IPS DF 6.9 (cell line): Measurements from ENCODE around the gene CCDC61.

ENCODE experiments used
- DNase-seq: peaks from one replicate; pipeline ENCODE4 v3.0.0-alpha.2; 2013; ENCODE audit warnings: low read depth, low spot score
- H3K27ac ChIP-seq: one replicate; pipeline ENCODE4 v1.5.1; 2013; ENCODE audit warnings: low read length, control low read depth
- H3K27me3 ChIP-seq: 2 replicates; pipeline ENCODE4 v1.6.1; 2013; ENCODE audit warnings: mild to moderate bottlenecking, low read length; ENCODE audit not compliant: control insufficient read depth, insufficient read depth
- H3K36me3 ChIP-seq: 2 replicates; pipeline ENCODE4 v1.6.1; 2013; ENCODE audit warnings: low read length; ENCODE audit not compliant: control insufficient read depth, insufficient read depth
- H3K4me1 ChIP-seq: 2 replicates; pipeline ENCODE4 v1.6.1; 2013; ENCODE audit warnings: low read length; ENCODE audit not compliant: control insufficient read depth, insufficient read depth
- H3K4me3 ChIP-seq: 2 replicates; pipeline ENCODE4 v1.5.1; 2013; ENCODE audit warnings: mild to moderate bottlenecking, low read length
- H3K9me3 ChIP-seq: 2 replicates; pipeline ENCODE4 v1.6.1; 2013; ENCODE audit warnings: low read length, inconsistent platforms; ENCODE audit not compliant: control insufficient read depth, insufficient read depth
- WGBS: extraction: QIAGEN DNeasy Blood & Tissue Kit; methylation state at CpG from one replicate; pipeline ENCODE4 v1.1.7; 2013; ENCODE audit warnings: mixed read lengths, missing lambda C conversion rate; ENCODE audit not compliant: insufficient read length, insufficient coverage; 5-methylcytosine and 5-hydroxymethylcytosine counted together

CCDC61 gene

DNA sequence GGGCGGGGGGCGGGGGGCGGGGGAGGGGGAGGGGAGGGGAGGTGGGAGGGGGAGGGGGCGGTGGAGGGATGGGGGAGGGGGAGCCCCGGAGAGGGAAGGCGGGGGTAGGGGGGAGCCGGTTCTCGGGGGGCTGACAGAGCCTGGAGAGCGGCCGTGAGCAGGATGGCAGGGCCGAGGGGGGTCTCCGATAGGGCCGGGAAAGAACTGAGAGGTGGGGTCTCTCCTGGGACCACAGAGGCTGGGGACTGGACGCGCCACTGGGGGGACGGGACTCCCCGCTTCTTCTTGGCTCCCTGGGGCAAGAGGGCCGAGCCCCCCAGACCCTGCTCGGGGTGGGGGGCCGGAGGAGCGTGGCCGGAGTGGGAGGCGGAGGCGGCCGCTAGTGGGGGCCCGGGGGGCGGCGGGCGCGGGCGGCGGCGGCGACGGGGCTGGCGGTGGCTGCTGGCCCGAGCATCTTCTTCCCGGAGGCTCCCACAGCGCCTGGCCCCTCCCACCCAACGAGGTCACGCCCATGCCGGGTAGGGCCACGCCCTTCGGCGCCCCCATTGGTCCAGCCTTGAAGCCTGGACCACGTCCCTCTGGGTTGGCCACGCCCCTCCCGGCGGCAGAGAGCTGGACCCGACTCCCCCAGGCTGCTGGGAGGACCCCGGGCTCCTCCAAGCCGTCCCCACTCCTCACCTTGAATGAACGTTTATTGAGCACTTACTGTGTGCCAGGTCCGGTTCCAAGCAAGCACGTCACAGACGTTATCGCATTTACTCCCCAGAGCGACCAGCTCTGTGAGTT is 21.5 kb upstream of the CCDC61 start, which contains the start of gene NOVA2:
Gene NOVA2 (minus strand): TSS at position 313 of the 786 bp plus-strand sequence. CDS start 514 bp downstream, outside the sequence.
- peak; percentile 79 for DNase-seq

DNA sequence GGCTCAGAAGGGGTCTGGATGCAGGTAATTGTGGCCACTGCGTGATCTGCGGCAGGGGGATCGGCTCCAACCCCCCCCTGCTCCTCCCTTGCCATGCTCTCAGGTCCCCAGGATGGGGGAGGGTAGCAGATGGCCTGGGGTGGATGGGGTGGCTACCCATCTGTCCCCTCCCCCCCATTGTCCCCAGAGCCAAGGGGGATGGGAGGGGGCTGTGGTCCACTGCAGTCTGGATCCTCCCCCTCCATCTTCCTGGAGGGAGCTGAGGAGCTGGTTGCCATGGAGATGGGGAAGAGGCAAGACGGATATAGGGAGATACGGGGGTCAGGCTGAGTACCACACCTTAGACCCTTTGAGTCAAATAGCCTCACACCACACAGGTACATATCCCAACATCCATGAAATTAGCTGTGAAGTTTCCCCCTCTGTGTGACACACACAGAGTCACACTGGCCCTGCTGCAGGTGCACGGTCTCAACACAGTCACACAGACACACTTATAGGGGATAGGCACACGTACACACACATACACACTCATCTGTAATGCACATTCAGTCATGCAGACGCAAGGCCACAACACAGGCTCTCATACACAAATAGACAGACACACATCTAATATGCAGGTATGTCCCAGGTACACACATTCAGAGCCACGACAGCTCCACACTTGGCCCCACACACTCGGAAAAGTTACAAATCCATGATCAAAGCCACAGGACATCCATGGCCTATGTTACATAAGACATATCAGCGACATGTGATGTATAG is 19.8 kb upstream of the CCDC61 start:
- H3K36me3 ChIP-seq: no peaks in the 10 kb centered on the region
- H3K4me1 ChIP-seq: peaks cover 1% of the 10 kb centered on the region; the same call in 1 of the 2 replicates
- H3K4me3 ChIP-seq: no peak overlapping the region
- no peaks in the 10 kb centered on the region for H3K9me3 ChIP-seq
- no peak overlapping the region for H3K27ac ChIP-seq
- H3K27me3 ChIP-seq: no peaks in the 10 kb centered on the region
- DNase-seq: no peak
- no CpG with 5 or more reads among the region's 11 CpGs for WGBS

More for the DNA sequence above, 21.5 kb upstream of the CCDC61 start, which contains the start of gene NOVA2:
- H3K27me3 ChIP-seq: no peaks in the 10 kb centered on the region
- no peaks in the 10 kb centered on the region for H3K36me3 ChIP-seq
- WGBS: no CpG with 5 or more reads among the region's 58 CpGs
- peaks cover 1% of the 10 kb centered on the region; the same call in 1 of the 2 replicates for H3K4me1 ChIP-seq
- H3K9me3 ChIP-seq: no peaks in the 10 kb centered on the region
- peak within 1 kb of the TSS; percentile 71 for H3K4me3 ChIP-seq
- H3K27ac ChIP-seq: no peak within 1 kb of the TSS

DNA sequence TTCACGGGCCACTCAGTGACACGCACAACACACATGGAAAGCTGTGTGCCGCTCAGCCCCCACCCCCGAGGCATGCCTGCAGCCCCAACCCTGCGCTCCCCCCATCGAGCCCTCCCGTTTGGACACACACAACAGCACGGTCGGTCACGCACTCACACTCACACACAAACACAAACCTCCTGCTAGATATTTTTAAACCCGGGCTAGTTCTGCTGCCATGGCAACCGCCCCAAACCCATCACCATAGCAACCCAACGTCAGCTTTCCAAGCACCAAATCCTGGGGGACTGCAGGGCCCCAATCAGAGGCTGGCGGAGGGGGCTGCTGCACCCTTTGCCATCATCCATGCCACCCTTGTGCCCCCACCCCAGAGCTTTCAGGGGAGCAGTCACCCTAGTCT is 19.1 kb upstream of the CCDC61 start:
- no peak overlapping the region for H3K27ac ChIP-seq
- no peak for DNase-seq
- no peaks in the 10 kb centered on the region for H3K9me3 ChIP-seq
- peaks cover 1% of the 10 kb centered on the region for H3K4me1 ChIP-seq
- H3K36me3 ChIP-seq: no peaks in the 10 kb centered on the region
- H3K4me3 ChIP-seq: no peak overlapping the region
- no CpG with 5 or more reads among the region's 14 CpGs for WGBS
- H3K27me3 ChIP-seq: no peaks in the 10 kb centered on the region

DNA sequence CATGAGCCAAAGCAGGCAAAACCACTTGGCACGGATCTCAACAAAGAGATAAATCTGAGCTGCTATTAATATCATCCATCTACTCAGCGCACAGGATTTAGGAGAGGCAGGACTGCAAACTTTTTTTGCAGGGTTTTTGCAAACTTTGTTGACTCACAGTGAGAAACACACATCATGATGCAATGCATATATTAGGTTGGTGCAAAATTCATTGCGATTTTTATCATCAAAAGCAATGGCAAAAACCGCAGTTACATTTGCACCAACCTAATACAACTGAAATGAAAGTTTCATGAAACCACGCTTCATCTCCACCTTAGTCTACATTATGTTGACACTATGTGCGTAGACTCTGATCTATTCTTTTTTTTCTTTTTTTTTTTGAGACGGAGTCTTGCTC is 17.1 kb upstream of the CCDC61 start:
- no CpG with 5 or more reads among the region's 7 CpGs for WGBS
- no peaks in the 10 kb centered on the region for H3K36me3 ChIP-seq
- H3K27me3 ChIP-seq: no peaks in the 10 kb centered on the region
- H3K4me1 ChIP-seq: peaks cover 6% of the 10 kb centered on the region
- no peaks in the 10 kb centered on the region for H3K9me3 ChIP-seq
- H3K4me3 ChIP-seq: no peak overlapping the region
- H3K27ac ChIP-seq: no peak overlapping the region
- DNase-seq: no peak

DNA sequence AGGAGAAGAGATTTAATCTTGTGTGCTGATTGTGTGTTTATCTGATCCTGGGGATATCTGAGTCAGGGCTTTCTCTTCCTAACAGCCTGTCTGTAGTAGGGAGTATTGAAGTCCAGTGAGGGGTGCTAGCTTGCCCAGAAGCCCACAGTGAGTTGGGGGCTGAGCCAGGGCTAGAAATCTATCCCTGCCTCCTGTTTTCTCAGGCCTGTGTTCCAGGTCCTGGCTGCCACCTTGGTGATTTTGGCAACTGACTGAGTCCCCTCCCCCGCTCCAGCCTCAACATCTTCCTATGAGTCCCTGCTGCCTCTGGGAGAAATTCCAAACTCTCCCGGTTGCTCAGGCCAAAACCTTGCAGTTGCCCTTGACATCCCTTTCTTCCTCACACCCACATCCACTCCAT is 13.9 kb upstream of the CCDC61 start:
- no peak for DNase-seq
- no peak overlapping the region for H3K27ac ChIP-seq
- H3K27me3 ChIP-seq: no peaks in the 10 kb centered on the region
- no peak overlapping the region for H3K4me3 ChIP-seq
- H3K9me3 ChIP-seq: no peaks in the 10 kb centered on the region
- peaks cover 5% of the 10 kb centered on the region; the same call in 1 of the 2 replicates for H3K4me1 ChIP-seq
- H3K36me3 ChIP-seq: no peaks in the 10 kb centered on the region
- WGBS: no CpG with 5 or more reads among the region's 2 CpGs

DNA sequence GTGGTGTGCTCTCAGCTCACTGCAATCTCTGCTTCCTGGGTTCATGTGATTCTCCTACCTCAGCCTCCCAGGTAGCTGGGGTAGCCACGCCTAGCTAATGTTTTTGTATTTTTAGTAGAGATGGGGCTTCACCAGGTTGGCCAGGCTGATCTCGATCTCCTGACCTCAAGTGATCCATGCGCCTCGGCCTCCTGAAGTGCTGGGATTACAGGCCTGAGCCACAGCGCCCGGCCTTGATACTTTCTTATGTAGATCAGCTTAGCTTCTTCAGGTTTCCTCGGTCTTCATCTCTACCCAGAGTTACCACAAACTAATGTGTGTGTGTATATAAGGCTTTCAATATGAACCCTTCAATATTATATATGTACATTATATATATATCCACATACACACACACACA is 9.9 kb upstream of the CCDC61 start:
- no CpG with 5 or more reads among the region's 7 CpGs for WGBS
- Histone ChIP-seq H3K36me3 (no peaks in the 10 kb centered on the region), H3K4me3 (no peak overlapping the region), H3K27ac (no peak overlapping the region), H3K9me3 (no peaks in the 10 kb centered on the region), H3K4me1 (peaks cover 5% of the 10 kb centered on the region; the same call in 1 of the 2 replicates), H3K27me3 (no peaks in the 10 kb centered on the region)
- DNase-seq: no peak

DNA sequence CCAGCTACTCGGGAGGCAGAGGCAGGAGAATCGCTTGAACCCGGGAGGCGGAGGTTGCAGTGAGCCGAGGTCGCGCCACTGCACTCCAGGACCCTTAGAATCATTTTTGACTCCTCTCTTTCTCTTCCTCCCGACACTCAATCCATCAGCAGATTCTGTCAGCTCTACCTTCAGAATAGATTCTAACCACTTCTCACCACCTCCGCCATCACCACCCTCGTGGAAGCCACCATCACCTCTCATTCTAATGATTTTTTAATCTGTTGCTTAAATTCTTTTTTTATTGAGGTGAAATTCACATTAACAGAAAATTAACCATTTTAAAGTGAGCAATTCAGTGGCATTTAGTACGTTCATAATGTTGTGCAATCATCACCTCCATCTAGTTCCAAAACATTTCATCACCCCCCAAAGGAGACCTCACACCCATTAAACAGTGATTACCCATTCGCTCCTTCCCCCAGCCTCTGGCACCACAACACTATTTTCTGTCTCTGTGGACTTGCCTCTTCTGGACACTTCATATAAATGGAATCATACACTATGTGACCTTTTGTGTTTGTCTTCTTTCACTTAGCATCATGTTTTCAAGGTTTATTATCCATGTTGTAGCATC is 5.0 kb upstream of the CCDC61 start:
- no peaks in the 10 kb centered on the region for H3K36me3 ChIP-seq
- no peaks in the 10 kb centered on the region for H3K27me3 ChIP-seq
- H3K27ac ChIP-seq: no peak overlapping the region
- H3K4me3 ChIP-seq: no peak overlapping the region
- H3K4me1 ChIP-seq: no peaks in the 10 kb centered on the region
- no peaks in the 10 kb centered on the region for H3K9me3 ChIP-seq
- DNase-seq: no peak
- no CpG with 5 or more reads among the region's 12 CpGs for WGBS

DNA sequence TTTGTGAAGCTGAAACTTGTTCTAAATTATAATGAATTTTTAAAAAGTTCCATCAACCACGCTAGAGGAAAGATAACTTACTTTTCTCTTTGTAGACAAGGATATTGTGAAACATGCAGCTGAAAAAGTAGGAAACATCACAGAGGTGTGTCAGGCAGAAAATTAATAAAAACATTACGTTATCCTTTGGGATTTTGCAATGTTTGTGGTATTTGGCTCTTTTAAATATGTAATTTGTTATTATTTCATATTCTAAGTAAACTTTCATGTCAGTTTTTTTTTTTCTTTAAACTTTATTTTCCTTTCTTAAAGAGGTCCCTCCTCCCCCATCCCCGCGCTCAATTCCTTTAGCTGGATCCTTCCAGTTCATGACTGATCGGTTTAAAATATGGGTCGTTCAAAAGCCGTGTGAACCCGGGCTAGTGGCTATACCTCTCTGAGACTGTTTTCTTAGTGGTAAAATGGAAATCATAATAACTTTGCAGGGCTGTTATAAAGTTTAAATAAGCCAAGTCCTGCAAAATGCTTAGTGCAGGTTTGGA is 740 bp upstream of the CCDC61 start:
- Histone ChIP-seq H3K4me3 (peak overlapping the region; percentile 56; the same call in 1 of the 2 replicates), H3K4me1 (peaks cover 2% of the 10 kb centered on the region; the same call in 1 of the 2 replicates)

DNA sequence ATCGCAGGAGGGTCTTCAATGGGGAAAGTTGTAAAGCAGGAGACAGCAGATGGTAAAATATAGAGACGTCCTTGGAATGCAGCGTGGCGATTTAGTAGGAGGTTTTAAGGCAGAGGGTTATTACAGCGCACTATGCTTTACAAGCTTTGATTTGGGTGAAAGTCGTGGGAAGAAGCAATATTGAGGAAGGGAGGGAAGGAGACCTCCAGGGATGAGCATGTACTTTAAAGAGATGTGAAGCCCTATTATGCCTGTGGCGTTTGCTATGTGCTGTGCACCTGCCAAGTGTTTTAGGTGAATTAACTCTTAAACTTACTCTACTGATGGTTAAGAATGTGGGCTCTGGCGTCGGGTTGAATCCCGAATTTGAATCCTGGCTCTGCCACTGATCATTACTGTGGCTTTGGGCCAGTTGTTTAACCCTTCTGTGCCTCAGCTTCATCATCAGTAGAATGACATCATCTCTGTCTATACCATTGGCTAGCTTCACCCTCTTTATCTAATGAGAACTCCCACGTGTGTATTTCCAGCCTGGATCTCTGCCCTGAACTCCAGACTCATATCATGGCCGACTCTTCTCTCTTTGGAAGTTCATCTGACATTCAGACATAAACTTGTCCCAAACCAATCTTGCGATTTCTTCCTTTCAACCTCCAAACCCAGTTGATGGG is 583 bp downstream of the CCDC61 start:
- Histone ChIP-seq H3K4me1 (peaks cover 4% of the 10 kb centered on the region; the same call in 1 of the 2 replicates), H3K27me3 (no peaks in the 10 kb centered on the region), H3K27ac (no peak overlapping the region), H3K9me3 (no peaks in the 10 kb centered on the region), H3K4me3 (peak overlapping the region; percentile 90), H3K36me3 (no peaks in the 10 kb centered on the region)
- DNase-seq: no peak
- no CpG with 5 or more reads among the region's 13 CpGs for WGBS

More for the DNA sequence above, 740 bp upstream of the CCDC61 start:
- DNase-seq: no peak
- WGBS: no CpG with 5 or more reads among the region's 8 CpGs
- no peak overlapping the region for H3K27ac ChIP-seq
- no peaks in the 10 kb centered on the region for H3K36me3 ChIP-seq
- no peaks in the 10 kb centered on the region for H3K9me3 ChIP-seq
- no peaks in the 10 kb centered on the region for H3K27me3 ChIP-seq
